ENCODE measurements around the gene MAPK14.

DNA sequence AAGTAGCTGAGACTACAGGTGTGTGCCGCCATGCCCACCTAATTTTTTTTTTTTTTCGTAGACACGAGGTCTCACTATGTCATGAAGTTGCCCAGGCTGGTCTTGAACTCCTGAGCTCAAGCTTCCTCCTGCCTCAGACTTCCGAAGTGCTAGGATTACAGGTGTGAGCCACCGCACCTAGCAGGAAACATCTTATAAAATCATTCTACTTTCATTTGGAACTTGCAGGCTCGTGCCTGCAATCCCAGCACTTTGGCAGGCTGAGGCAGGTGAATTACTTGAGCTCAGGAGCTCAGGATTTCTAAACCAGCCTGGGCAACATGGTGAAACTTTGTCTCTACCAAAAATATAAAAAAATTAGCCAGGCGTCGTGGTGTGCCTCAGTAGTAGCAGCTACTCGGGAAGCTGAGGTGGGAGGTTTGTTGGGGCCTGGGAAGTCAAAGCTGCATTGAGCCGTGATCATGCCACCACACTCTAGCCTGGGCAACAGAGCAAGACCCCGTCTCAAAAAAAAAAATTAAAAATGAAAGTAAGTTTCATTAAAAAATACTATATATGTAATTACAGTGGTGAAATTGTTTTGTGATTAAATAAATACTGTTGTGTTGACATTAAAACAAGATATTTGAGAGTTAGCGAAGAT is 15.1 kb downstream of the MAPK14 start:
- TF ChIP-seq HDGF (IDR thresholded peaks at IDR 0.05; ENCODE audit: borderline replicate concordance) (no peak), SUZ12 (IDR thresholded peaks at IDR 0.05) (no peak), NFRKB (IDR thresholded peaks at IDR 0.05) (no peak), FOXK2 (IDR thresholded peaks at IDR 0.05) (no peak), FOXA1 (IDR thresholded peaks at IDR 0.05) (no peak), L3MBTL2 (conservative IDR thresholded peaks at IDR 0.05) (no peak)
